ENCODE data around the gene TGM5. TPM values are rescaled to one million over a fixed set of nuclear protein-coding genes. Genes with fewer than 3 reads are reported as not detected.

Gene TGM5

Small RNA genes within 50 kb of the gene (small RNA-seq; reads per million reads assigned to genes)
- gene RF00019 (ENCODE audit: low read depth): not detected
